ENCODE data around the gene SNRPB2.
A peak's percentile ranks its signal among the peaks of the same experiment; 100 is the strongest.

Gene SNRPB2

DNA sequence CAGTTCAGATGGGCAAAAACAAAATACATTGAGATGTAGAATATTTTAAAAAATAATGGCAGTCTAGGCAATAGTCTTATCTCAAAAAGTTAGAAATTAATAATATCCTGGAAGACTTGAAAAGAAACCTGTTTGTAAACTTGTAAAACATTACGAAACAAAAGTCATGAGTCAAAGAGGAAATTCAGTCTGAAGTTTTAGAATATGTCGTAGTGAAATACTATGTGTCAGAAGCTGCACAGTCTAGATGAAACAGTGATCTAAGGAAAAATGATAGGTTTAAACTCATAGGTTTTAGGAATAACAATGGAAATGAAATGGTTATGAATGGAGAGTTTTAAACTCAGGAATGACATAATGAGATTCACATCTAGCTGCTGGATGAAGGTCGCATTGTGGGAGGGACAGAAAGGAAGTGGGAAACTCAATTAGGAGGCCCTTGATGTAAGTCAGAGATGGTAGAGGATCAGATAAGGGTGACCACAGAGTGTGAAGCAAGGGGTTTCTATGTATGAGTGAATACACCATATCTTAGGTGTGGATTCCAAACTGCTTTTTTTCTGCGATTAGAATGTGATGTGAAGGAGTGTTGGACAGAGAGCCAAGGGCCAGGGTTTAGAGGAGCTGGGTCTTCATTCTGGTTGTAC, 2.8 kb downstream of the SNRPB2 start:
- DNase-seq (ENCODE audit: low read depth in 2 of 2, low spot score in 1 of 2): no peak

DNA sequence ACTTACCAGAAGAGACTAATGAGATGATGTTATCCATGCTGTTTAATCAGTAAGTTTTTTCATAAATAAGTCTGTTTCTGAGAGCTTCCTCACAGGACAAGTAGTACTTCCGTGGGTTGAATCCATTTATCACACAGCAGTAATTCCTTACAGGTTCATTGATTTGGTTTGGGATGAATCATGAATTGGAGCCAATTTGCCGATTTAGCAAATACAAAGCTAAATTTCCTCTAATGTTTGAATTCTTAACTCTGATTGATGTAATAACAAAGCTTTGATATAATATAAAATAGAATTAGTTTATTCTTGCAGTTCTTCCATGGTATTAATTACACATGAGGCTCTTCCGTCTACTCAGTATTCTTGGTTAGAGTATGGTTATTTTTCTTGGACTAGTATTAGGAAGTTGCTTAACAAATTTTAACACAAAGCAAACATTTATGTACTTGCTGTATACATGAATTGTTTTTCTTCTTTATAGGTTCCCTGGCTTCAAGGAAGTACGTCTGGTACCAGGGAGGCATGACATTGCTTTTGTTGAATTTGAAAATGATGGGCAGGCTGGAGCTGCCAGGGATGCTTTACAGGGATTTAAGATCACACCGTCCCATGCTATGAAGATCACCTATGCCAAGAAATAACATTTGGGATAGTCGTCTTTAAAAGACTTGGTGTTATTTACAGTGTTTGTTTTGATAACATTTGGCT, 10.7 kb downstream of the SNRPB2 start:
- no peak for DNase-seq (ENCODE audit: low read depth in 2 of 2, low spot score in 1 of 2)

DNA sequence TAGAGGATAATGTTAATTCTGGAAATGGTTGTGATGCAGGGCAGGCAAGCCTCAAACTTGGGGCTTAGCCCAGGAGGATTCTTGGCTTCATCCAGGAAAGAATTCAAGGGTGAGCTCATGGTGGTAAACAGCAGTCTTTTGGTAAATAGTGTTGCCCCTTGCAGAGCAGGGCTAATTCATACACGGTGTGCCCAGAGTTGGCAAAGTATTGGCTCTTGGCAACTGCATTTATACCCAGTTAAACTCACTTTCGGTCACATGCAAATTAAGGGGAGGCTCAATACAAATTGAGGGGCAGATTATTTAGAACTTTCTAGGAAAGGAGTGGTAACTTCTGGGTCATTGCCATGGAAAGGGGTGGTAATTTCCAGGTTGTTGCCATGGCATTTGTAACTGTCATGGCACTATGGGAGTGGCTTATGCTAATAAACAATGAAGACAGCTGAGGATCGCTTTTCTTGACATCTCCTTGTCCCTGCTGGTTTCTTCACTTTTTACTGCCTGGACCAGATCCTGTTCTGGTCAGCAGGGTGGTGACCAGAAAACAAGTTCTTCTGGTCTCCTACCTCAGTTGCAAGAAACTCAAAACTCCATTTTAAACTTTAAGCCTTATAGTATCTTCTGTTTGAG, 14.5 kb downstream of the SNRPB2 start:
- no peak for DNase-seq (ENCODE audit: low read depth in 2 of 2, low spot score in 1 of 2)

DNA sequence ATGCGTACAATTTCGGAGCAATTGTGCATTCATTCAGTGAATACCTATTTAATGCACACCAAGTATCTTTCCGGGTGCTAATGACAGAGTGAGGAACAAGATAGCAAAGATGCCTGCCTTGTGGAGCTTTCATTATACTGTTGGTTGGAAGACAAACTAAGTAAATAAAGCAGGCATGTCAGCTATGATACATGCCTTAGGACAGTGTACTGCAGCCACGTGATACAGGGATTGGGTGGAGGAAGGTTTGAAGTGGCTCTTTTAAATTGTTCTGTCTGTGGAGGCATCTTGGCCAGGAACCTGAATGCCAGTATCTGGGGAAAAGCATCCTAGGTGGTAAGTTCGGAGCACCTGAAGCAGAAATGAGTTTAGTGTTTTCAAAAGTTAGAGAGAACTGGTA, 15.4 kb downstream of the SNRPB2 start:
- DNase-seq (ENCODE audit: low read depth in 2 of 2, low spot score in 1 of 2): no peak

DNA sequence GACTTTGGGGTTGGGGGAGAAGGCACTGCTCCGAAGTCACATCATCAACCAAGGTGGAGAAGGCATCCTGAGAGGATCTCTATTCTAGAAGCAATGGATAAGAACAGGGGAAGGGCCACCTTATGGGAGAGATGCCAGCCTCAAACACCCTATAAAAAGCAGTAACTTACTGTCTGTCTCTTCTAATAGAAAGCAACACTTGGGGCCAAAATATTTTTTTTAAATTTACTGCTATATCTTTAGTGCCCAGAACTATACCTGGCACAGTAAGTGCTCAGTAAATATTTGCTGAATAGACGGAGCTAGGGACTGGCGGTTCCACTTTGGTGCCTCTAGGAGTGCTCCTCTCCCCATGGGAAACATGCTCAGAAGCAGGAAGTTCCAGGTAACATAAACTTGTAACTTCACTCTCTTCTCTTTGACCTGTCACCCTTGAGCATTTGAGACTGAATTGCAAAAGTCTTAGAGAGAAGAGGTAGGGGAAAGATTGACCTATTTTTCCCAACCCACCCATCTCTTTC, 17.5 kb downstream of the SNRPB2 start:
- no peak for DNase-seq (ENCODE audit: low read depth in 2 of 2, low spot score in 1 of 2)

DNA sequence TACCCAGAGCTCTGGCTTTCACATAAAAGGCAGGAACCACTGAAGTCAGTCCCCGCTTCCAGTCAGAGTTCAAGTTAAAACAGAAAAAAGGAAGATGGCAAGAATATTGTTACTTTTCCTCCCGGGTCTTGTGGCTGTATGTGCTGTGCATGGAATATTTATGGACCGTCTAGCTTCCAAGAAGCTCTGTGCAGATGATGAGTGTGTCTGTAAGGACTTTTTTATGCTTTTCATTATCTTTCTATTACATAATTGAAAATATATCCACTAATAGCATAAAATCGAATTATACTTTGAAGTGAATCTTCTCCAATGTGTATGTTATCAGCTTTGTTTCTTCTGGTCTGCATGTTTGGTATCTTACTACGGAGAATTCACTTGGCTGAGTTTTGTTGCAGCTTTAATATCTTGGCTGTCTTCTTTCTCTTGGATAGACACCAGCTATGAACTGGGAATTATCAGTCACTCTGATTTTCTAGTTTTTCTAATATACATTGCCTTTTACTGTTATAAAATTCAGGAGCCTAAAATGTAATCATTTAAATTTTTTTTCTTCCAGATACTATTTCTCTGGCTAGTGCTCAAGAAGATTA, 18.6 kb downstream of the SNRPB2 start, which contains the start of gene OTOR:
OTOR (plus strand) TSS at position 51 of the 593 bp plus-strand sequence; CDS start at position 95, 44 bp downstream.
- DNase-seq (ENCODE audit: low read depth in 2 of 2, low spot score in 1 of 2): no peak

DNA sequence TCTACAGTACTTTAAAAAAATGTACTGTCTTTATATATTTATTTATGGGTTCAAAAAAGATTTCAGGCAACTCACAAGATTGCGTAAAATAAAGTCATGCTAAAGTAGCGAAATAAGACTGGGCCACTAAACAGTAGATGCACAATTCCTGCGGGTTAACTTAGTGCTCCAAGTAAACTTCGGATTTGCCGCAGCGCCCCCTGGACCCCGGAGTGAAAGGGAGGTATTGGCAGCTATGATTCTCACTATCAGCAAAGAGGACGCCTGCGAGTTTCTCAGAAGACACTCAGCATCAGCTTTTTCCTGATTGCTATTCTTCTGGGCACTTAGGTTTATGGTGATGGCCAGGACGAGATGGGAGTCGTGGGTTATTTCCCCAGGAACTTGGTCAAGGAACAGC, 19.7 kb downstream of the SNRPB2 start:
- no peak for DNase-seq (ENCODE audit: low read depth in 2 of 2, low spot score in 1 of 2)

DNA sequence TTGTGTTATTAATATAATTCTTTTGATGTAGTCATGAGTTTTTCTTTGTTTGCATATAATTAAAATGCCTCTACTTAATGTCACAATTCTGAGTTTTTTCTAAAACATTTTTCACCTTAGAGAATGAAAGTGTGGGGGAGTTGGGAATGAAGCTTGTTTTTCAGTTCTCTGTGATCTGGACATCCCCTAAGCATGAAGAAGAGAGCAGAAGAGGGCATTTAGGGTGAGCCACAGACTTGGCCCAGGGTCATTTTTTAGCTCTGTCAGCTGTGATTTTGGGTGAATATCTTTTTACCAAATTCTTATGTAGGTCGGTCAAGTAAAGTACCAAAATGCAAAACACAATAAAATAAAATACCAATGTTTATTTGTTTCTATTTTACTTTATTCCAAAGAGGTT, 22.3 kb downstream of the SNRPB2 start:
- DNase-seq (ENCODE audit: low read depth in 2 of 2, low spot score in 1 of 2): no peak

DNA sequence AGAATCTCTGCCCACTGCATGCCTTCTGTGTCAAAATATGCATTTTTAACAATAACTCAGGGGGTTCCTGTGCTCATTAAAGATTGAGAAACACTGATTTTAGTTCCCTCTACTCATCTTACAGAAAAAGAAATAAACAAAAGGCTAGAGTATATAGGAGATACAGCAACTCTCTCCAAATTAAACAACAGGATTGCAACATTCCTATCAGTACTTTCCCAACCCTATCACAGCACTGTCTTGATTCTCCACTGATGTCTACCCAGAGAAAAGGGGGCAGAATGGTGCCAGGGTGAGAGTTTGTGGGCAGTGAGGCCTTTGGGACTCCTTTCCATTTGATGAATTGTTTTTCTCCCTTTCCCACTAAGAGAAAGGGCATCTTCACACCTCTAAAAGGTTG, 23.1 kb downstream of the SNRPB2 start:
- no peak for DNase-seq (ENCODE audit: low read depth in 2 of 2, low spot score in 1 of 2)

DNA sequence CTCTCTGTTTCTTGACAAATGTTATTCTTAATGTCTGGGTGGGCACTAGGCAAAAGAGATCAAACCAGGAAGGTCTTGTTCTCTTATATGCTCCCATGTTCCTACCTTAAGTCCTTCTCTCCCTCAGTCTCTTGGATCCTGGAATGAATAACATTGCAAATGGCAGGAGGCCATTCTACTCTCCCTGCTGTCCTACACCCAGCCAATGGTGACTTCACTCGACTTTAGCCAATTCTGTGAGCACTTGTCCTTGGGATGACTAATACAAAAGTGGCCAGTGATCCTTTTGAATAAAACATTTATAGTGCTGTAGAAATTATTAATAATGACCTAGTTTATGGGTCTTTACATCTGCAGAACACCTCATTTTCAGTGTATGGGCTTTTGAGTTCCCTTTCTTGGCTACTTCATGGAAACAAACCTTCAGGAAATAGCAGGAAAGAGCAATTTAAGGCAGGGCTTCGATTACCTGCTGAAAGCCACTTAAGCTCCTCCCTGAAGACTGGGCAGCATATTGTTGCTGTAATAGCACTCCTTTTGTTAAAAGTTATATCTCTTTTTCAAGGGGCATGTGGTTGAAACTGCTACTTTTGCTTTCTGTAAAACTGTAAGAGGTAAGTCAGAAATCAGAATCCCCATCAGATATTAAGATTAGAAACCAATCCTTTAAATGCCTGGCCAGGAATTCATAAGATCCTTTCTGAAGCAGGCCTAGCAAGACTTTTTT, 28.8 kb downstream of the SNRPB2 start:
- no peak for DNase-seq (ENCODE audit: low read depth in 2 of 2, low spot score in 1 of 2)

DNA sequence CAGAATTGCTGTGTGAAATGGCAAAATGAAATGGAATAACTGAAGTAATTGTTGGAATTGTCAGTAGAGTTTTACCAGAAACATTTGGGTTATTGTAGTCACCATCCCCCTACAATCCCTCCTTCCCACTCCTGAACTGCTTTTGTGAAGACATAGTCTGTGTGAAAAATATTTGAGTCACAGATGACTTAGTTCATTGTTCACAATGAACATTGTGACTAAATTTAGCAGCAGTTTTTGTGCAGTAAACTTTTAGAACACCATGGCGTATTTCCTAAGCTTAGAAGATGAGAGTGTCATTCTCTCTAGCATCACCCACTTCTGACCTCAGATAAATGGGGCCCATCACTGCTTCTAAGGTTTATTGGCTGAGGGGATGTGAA, 29.3 kb downstream of the SNRPB2 start:
- no peak for DNase-seq (ENCODE audit: low read depth in 2 of 2, low spot score in 1 of 2)

DNA sequence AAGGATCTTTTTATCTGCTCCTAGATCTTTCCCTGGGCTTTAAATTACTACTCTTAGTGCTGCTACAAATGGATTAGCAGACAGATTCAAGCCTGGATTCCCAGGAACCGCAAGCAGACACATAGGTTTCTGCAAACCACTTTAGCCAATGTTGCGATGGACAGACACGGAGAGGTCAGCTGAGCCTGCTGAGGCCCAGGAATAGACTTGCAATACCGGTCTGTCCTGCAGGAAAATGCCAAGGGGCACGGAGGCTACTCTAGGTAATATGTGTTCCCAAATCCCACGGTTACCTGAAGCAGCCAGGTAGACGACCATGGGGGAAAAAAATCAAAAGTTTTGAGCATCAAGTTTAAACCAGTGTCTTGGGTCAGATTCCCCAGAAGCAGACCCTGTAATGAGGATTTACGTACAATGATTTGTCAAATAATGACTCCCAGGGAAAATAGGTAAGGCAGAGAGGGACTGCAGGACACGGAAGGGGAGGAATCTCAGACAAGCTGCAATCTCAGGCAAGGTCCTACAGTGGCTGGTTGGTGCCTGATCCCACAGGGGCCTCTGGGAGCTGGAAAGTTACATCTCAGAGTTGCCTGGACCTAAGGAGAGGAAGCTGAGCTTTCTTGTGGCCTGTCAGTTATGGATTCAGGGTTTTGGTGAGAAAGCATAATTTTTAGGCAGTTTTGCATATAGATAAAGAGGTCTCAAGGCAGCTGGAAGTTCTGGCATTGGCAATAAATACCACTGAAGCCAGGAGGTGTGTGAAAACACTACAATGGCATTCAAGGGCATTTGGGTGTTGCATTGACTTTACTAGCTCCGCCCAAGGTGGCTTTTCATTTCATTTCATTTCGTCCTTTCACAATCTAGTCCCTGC, 30.8 kb downstream of the SNRPB2 start:
- DNase-seq (ENCODE audit: low read depth in 2 of 2, low spot score in 1 of 2): no peak

DNA sequence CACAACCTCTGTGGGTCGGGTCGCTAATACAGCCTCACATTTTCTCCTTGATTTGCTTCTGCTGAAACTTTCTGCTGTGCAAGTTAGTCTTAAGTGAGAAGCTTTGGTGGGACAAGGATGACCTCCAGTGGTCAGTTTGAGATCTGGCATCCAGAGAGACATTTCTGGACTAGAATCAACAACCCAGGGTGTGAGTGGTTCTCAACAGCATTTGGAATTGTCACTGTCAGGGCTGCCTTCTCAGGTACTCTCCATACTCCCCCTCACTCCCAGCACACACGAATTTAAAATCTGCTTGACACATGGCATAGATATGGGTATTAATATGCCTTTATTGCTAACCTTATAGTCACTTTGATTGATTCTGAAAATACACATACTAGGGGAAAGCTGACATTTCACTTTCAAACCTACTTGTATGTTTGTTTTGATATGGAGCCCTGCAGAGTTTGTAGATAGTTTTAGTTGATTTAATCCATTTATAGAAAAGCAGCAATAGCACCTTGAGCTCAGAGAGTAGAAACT, 31.5 kb downstream of the SNRPB2 start:
- DNase-seq (ENCODE audit: low read depth in 2 of 2, low spot score in 1 of 2): peak in 1 of 2 donors; percentile 5

DNA sequence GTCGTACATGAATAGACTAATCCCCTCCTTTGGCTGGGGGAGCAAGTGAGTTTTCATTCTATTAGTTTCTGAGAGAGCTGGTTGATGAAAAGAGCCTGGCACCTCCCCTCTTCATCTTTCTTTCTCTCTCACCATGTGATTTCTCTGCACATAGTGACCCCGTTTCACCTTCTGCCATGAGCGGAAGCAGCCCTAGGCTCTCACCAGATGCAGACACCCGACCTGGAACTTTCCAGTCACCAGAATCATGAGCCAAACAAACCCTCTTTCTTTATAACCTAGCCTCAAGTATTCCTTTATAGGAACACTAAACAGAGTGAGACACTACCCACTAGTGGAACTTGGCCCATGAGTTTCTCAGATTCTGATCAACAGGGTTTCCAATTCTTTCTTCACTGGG, 34.7 kb downstream of the SNRPB2 start:
- no peak for DNase-seq (ENCODE audit: low read depth in 2 of 2, low spot score in 1 of 2)

DNA sequence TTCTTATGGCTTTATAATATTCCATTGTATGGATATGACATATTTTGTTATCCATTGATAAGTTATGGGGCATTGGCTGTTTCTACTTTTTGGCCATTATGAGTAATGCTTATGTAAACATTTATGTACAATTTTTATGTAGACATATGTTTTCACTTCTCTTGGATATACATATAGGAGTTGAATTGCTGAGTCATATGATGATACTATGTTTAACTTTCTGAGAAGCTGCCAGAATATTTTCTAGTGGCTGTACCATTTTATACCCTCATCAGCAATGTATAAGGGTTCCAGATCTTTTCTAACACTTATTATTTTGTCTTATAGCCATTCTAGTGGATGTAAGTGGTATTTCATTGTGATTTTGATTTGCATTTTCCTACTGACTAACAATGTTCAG, 41.4 kb downstream of the SNRPB2 start:
- DNase-seq (ENCODE audit: low read depth in 2 of 2, low spot score in 1 of 2): no peak

DNA sequence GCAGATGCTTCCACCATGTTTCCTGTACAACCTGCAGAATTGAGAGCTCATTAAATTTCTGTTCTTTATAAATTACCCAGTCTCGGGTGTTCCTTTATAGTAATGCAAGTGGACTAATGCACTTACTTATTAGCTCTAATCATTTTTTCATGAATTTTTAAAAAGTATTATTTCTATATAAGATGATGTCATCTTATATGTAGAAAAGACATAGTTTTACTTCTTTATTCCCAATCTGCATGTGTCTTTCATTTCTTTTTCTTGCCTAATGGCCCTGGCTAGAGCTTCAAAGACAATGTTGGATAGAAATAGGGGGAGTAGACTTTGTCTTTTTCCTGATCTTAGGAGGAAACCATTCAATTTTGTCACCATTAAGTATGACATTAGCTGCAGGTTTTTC, 46.1 kb downstream of the SNRPB2 start:
- no peak for DNase-seq (ENCODE audit: low read depth in 2 of 2, low spot score in 1 of 2)

DNA sequence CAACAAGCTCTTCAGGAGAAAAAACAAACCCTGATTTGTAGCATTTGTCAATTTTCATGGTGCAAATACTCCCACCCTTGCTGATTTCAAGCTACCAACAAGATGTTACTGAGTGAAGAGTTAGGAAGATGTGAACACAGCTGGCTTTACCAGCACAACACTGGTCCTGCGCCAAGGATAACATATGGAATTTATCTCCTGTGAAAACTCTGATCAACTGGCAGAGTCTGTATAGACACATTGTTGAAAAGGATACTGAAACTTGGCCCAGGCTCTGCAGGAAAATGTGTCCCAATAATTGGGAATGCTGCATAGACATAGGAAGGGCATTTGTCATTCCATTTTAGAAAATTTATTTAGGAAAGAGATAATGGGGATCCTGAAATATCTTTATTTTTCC, 47.3 kb downstream of the SNRPB2 start:
- no peak for DNase-seq (ENCODE audit: low read depth in 2 of 2, low spot score in 1 of 2)

DNA sequence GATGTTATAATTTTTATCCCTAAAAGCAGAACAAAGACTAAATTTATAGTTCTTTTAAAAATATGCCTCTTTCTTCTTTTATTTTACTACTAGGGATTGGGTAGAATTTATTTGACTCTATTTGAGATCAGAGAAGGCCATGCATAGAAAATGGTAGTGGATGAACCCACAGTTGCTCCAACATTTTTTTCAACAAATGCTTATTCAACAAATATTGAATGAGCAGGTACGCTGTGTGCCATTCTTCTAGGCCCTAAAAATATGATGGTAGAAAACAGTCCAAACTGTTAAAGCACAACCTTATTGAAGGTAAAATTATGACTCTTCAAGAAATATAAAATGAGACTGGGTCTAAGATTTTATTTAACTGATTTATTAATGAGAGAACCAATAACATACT, 48.3 kb downstream of the SNRPB2 start:
- no peak for DNase-seq (ENCODE audit: low read depth in 2 of 2, low spot score in 1 of 2)

DNA sequence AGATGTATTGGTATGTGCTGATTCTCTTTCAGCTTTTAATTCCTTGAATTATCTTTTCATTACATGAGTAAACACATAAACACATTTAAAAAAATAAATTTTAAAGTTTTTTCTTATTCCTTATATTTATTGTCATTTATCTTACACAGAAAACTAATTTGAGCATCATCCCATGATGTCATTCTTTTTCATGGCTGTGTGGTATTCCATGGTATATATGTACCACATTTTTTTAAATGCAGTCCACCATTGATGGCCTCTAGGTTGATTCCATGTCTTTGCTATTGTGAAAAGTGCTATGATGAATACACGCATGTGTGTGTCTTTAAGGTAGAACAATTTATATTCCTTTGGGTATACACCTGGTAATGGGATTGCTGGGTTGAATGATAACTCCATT, 51.7 kb downstream of the SNRPB2 start:
- DNase-seq (ENCODE audit: low read depth in 2 of 2, low spot score in 1 of 2): no peak

DNA sequence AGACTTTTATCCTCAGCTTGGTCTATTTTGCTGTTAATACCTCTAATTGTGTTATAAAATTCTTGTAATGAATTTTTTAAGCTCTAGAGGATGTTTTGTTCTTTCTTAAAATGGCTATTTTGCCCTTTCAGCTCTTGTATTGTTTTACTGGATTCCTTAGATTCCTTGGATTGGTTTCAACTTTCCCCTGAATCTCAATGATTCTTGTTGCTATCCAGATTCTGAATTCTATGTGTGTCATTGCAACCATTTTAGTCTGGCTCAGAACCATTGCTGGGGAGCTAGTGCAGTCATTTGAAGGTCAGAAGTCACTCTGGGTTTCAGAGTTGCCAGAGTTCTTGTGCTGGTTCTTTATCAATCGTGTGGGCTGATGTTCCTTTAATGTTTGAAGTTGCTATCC, 55.4 kb downstream of the SNRPB2 start:
- DNase-seq (ENCODE audit: low read depth in 2 of 2, low spot score in 1 of 2): no peak
